Hepatocyte (in vitro differentiated cells): ENCODE results near the gene B4GALT3.

Source experiments
- CTCF ChIP-seq: fragments of 200-600 bp; sonication (generic); IDR thresholded peaks from 2 replicates; pipeline ENCODE4 v1.5.1; 2016; ENCODE audit warnings: antibody characterized with exemption, mild to moderate bottlenecking; ENCODE audit not compliant: poor library complexity
- EZH2 ChIP-seq: fragments of 200-600 bp; sonication (generic); IDR thresholded peaks from 2 replicates; pipeline ENCODE4 v1.6.1; 2016; ENCODE audit warnings: antibody characterized with exemption, mild to moderate bottlenecking, borderline replicate concordance
- EZH2phosphoT487 ChIP-seq: fragments of 200-600 bp; sonication (generic); IDR thresholded peaks from one replicate; pipeline ENCODE4 v1.6.1; 2018; ENCODE audit warnings: antibody characterized with exemption, mild to moderate bottlenecking, low read depth, moderate library complexity; ENCODE audit not compliant: unreplicated experiment, severe bottlenecking

GRCh38 chr1:161158316-161159010 lies 18.8 kb downstream of the B4GALT3 start:
- no peak for TF ChIP-seq EZH2
- TF ChIP-seq CTCF: no peak
- TF ChIP-seq EZH2phosphoT487: no peak
